K562 (cell line): ENCODE measurements around the gene SPEF1. TPM values are rescaled to one million over a fixed set of nuclear protein-coding genes. Genes with fewer than 3 reads are reported as not detected.
A peak's percentile ranks its signal among the peaks of the same experiment; 100 is the strongest.

Experiments used
- ATAC-seq: fragments of 200-7000 bp; cut with Tn5 transposase; 3 replicates; pipeline ENCODE4 v1.9.1; 2020; ENCODE audit warnings: moderate library complexity
- BruUV-seq: library from RNA; stranded (reverse); fragments of 400-500 nt; replicated peaks from 2 replicates; lab custom pipeline; 2021; lab: Mats Ljungman, UMichigan
- CTCF ChIA-PET: fragments of 300-600 bp; formaldehyde crosslinking; extraction: SDS; loops from one replicate; lab custom pipeline; 2021; ENCODE audit warnings: low intra/inter-chr PET ratio; lab: Yijun Ruan, JAX
- POLR2A ChIA-PET: fragments of 300-600, 350-650 bp; sonication (Branson Sonifier 250); formaldehyde crosslinking; extraction: SDS; loops from one replicate; lab custom pipeline; 2021; ENCODE audit warnings: antibody characterized with exemption, inconsistent platforms; lab: Yijun Ruan, JAX
- DNase-seq, 4 experiments: peaks; one replicate each; pipeline versions ENCODE4 v3.0.0 to v3.0.0-alpha.2; 2011 to 2018; ENCODE audit warnings: low spot score in 3 of 4, mixed read lengths in 3 of 4; ENCODE audit errors: extremely low read depth in 1 of 4
- FAIRE-seq: peaks from 2 replicates; lab custom pipeline; 2011; peaks lifted over from hg19 to GRCh38; lab: Jason Lieb, UNC
- H2AFZ ChIP-seq: 2 replicates; pipeline ENCODE4 v1.6.0; 2011; ENCODE audit warnings: low read depth, low read length, control low read depth, inconsistent platforms
- H3K27ac ChIP-seq: fragments of 200-600 bp; 3 replicates; pipeline ENCODE4 v1.8.0; 2011; ENCODE audit warnings: low read depth, mild to moderate bottlenecking, control low read depth, inconsistent platforms, low read length, moderate library complexity, mixed read lengths; ENCODE audit errors: extremely low read depth
- H3K27me3 ChIP-seq, 2 experiments: fragments of 300-600 bp in 1 of 2; 2 replicates in 1 of 2; 3 replicates in 1 of 2; pipeline versions ENCODE4 v1.6.0 to v1.8.0; 2011; ENCODE audit warnings: inconsistent platforms in 2 of 2, low read length in 2 of 2, mild to moderate bottlenecking in 1 of 2, mixed read lengths in 1 of 2, moderate library complexity in 1 of 2; ENCODE audit not compliant: control insufficient read depth in 2 of 2, insufficient read depth in 2 of 2
- H3K36me3 ChIP-seq: fragments of 300-600 bp; 3 replicates; pipeline ENCODE4 v1.8.0; 2011; ENCODE audit warnings: mild to moderate bottlenecking, low read length, inconsistent platforms; ENCODE audit not compliant: control insufficient read depth, insufficient read depth
- H3K4me1 ChIP-seq, 2 experiments: fragments of 200-600 bp in 1 of 2; replicated peaks in 1 of 2; 2 replicates in 1 of 2; 3 replicates in 1 of 2; pipeline versions ENCODE4 v1.5.1 to v1.8.0; 2011; ENCODE audit warnings: inconsistent platforms in 2 of 2, low read length in 2 of 2, mild to moderate bottlenecking in 1 of 2, mixed read lengths in 1 of 2, moderate library complexity in 1 of 2; ENCODE audit not compliant: control insufficient read depth in 2 of 2, insufficient read depth in 2 of 2
- H3K4me2 ChIP-seq: 2 replicates; pipeline ENCODE4 v1.6.1; 2011; ENCODE audit warnings: low read length, control low read depth, inconsistent platforms, mixed read lengths; ENCODE audit not compliant: insufficient read depth
- H3K4me3 ChIP-seq: fragments of 200-600 bp; sonication (generic), shearing (Covaris generic); 2 replicates; pipeline ENCODE4 v1.5.1; 2016; ENCODE audit warnings: control low read depth, inconsistent platforms
- H3K79me2 ChIP-seq: fragments of 200-600 bp; 3 replicates; pipeline ENCODE4 v1.8.0; 2011; ENCODE audit warnings: low read length, inconsistent platforms; ENCODE audit not compliant: control insufficient read depth, insufficient read depth
- H3K9ac ChIP-seq, 2 experiments: 2 replicates each; pipeline versions ENCODE4 v1.6.0 to v1.6.1; 2011; ENCODE audit warnings: low read depth in 2 of 2, low read length in 2 of 2, control low read depth in 1 of 2, inconsistent platforms in 1 of 2, mild to moderate bottlenecking in 1 of 2, mixed read lengths in 1 of 2; ENCODE audit not compliant: insufficient read depth in 1 of 2
- H3K9me1 ChIP-seq: one replicate; pipeline ENCODE4 v1.6.0; 2011; ENCODE audit warnings: inconsistent platforms, mild to moderate bottlenecking, low read length, moderate library complexity; ENCODE audit not compliant: control insufficient read depth, insufficient read depth
- H3K9me3 ChIP-seq: replicated peaks from 2 replicates; pipeline ENCODE4 v1.5.1; 2011; ENCODE audit warnings: low read depth, low read length, inconsistent platforms; ENCODE audit not compliant: control insufficient read depth, insufficient read depth
- H4K20me1 ChIP-seq: replicated peaks from 2 replicates; pipeline ENCODE4 v1.6.1; 2011; ENCODE audit warnings: low read length, inconsistent platforms, mixed read lengths; ENCODE audit not compliant: control insufficient read depth, insufficient read depth
- CBX5 ChIP-seq: IDR thresholded peaks from 2 replicates; pipeline ENCODE4 v1.6.1; 2014; ENCODE audit warnings: low read depth, borderline replicate concordance
- FOXP1 ChIP-seq: sonication (generic); formaldehyde crosslinking; IDR thresholded peaks from 2 replicates; pipeline ENCODE4 v1.8.0; 2022; ENCODE audit warnings: mild to moderate bottlenecking, missing genetic modification reagents
- HNRNPUL1 ChIP-seq: fragments of 200-400 bp; formaldehyde crosslinking; IDR thresholded peaks from 2 replicates; pipeline ENCODE4 v1.6.1; 2017; ENCODE audit warnings: low read length
- MAFK ChIP-seq: IDR thresholded peaks from 2 replicates; pipeline ENCODE4 v1.6.1; 2011; ENCODE audit warnings: low read length, improper control_type of control experiment
- SMAD1 ChIP-seq: fragments of 150-350 bp; IDR thresholded peaks from 2 replicates; pipeline ENCODE4 v1.6.1; 2014; ENCODE audit warnings: low read length, low read depth; ENCODE audit not compliant: partially characterized antibody
- SMAD2 ChIP-seq: fragments of 150-350 bp; IDR thresholded peaks from 2 replicates; pipeline ENCODE4 v1.6.1; 2014; ENCODE audit warnings: low read depth, mild to moderate bottlenecking, low read length
- ZNF507 ChIP-seq: conservative IDR thresholded peaks from 2 replicates; pipeline ENCODE4 v1.6.1; 2017; ENCODE audit warnings: missing genetic modification characterization, missing compliant biosample characterization
- ZNF79 ChIP-seq: fragments of 250-450 bp; sonication (Bioruptor Pico); IDR thresholded peaks from 2 replicates; pipeline ENCODE4 v1.4.0; 2020; ENCODE audit warnings: low read depth, mild to moderate bottlenecking, moderate library complexity
- WGBS: fragments of 100-300 bp; shearing (Covaris generic); methylation state at CpG from one replicate; pipeline ENCODE4 v1.1.6; 2016; ENCODE audit warnings: low coverage, mixed read lengths; ENCODE audit not compliant: insufficient coverage; ENCODE audit errors: missing lambda C conversion rate; 5-methylcytosine and 5-hydroxymethylcytosine counted together
- in situ Hi-C: fragments of 300-500 bp; cut with MboI; formaldehyde crosslinking; loops from 4 replicates; pipeline ENCODE4 v1.15.0; 2018; ENCODE audit warnings: inconsistent platforms, mixed read lengths
- intact Hi-C: fragments of 100-400 bp; cut with micrococcal nuclease; formaldehyde crosslinking; loops from 2 replicates; pipeline ENCODE4 v1.14.2; 2022
- polyA plus RNA-seq, 8 experiments: library from polyadenylated mRNA; depleted of rRNA in 4 of 8; stranded (reverse) in 5 of 8; unstranded in 3 of 8; fragments of >200 nt; fragmentation: Nextera tagmentation in 2 of 8; fragmentation: Illumina TruSeq in 1 of 8; extraction: Ambion mirVana in 2 of 8; extraction: Trizol in 1 of 8; gene quantifications; 2 replicates each; pipeline versions ENCODE4 v1.2.1 to v1.2.3, GENCODE V29; 2011 to 2014; ENCODE audit warnings: inconsistent platforms in 1 of 8, missing spikeins in 1 of 8
- total RNA-seq, 7 experiments: library from RNA; depleted of rRNA in 6 of 7; stranded (reverse); fragments of >200 nt in 6 of 7; fragmentation: Illumina TruSeq in 2 of 7; extraction: Trizol in 2 of 7; gene quantifications; 2 replicates each; pipeline versions ENCODE4 v1.2.1 to v1.2.3, GENCODE V29; 2011 to 2021; ENCODE audit warnings: low replicate concordance in 1 of 7

The SPEF1 gene
- total and polyA plus RNA-seq, 9 of the 15 experiments (the other 6 are each of a cell fraction or from before 2014, with no cell fraction given): not detected

DNA sequence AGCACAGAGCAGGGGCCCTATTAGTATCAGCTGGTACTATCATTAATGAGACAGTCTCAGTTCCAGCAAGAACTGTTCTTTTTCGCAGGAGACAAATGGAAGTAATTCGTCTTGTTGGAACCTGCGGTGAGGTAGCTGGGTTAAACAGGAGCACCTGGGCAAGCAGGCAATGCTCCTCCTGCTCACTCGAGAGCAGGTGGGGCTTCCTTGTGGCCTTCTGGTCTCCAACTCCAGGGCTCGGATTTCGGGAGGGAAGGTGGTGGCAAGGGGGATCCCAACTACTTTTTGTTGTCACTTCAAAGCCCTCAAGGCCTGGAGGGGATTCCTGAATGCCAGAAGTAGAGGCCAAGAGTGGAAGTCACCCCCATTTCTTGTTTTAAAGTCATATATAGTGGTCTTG is 1.3 kb upstream of the SPEF1 start:
- Histone ChIP-seq H3K4me1 (peaks cover 8 to 50% of the 10 kb centered on the region in 2 experiments; a peak in 3 of 5 replicates), H3K36me3 (peaks cover 21% of the 10 kb centered on the region; the same call in 1 of the 3 replicates), H2AFZ (no peak overlapping the region), H3K9me3 (no peaks in the 10 kb centered on the region), H3K79me2 (peaks cover 31% of the 10 kb centered on the region), H4K20me1 (peaks cover 6% of the 10 kb centered on the region), H3K27ac (no peak overlapping the region), H3K9me1 (no peaks in the 10 kb centered on the region), H3K4me2 (no peak overlapping the region), H3K9ac (peak overlapping the region in 1 of 2 experiments; percentile 35; a peak in 1 of 4 replicates), H3K4me3 (no peak overlapping the region)
- no peak for ATAC-seq
- no peak for DNase-seq
- BruUV-seq: no TSS peak
- in situ Hi-C loops: no loop called here
- no peak for TF ChIP-seq SMAD1
- no peak for TF ChIP-seq ZNF79 (CRISPR knock-in tag)
- no peak for TF ChIP-seq MAFK
- TF ChIP-seq ZNF507: no peak
- no peak for TF ChIP-seq CBX5
- TF ChIP-seq SMAD2: no peak
- TF ChIP-seq HNRNPUL1: no peak
- no peak for TF ChIP-seq FOXP1 (CRISPR knock-in tag)
- TF ChIP-seq, all 486 proteins: peak for 0
- H3K27me3 ChIP-seq: no peaks in the 10 kb centered on the region
- ChIA-PET CTCF (no interaction called here), POLR2A (interaction anchor here (0.7 to 1.7 kb wide), 3 partner anchors 15 to 85 kb away, joined by 3 to 4 read pairs (median 3); partner anchors contain the start of gene ADISSP)
- no peak for FAIRE-seq
- intact Hi-C loops: loop anchor here (10.0 kb wide), 2 partner anchors 108 to 412 kb away; no protein-coding TSS in a partner anchor
- 86% methylated on average over 6 of the region's 6 CpGs for WGBS
